Prostate gland (tissue), 2 donors: ENCODE results near the gene TMEM131.
"Not testable (repeated sequence)": the region's sequence is repeated elsewhere in the genome, so short reads cannot be mapped to it uniquely, and the experiment has no call there.

Experiments used
- CTCF ChIP-seq, 4 experiments: fragments of 200-600 bp in 2 of 4; fragments of 450-650 bp in 2 of 4; sonication (generic) in 2 of 4; IDR thresholded peaks; 1 replicate in 3 of 4; 2 replicates in 1 of 4; pipeline ENCODE4 v1.5.1; 2016 to 2019; ENCODE audit warnings: antibody characterized with exemption in 4 of 4, mild to moderate bottlenecking in 2 of 4, moderate library complexity in 2 of 4
- POLR2A ChIP-seq: fragments of 450-650 bp; IDR thresholded peaks from one replicate; pipeline ENCODE4 v1.6.1; 2016; ENCODE audit warnings: antibody characterized with exemption, mild to moderate bottlenecking
- POLR2AphosphoS5 ChIP-seq: sonication (generic); formaldehyde crosslinking; IDR thresholded peaks from one replicate; pipeline ENCODE4 v1.6.1; 2017; ENCODE audit warnings: antibody characterized with exemption

DNA sequence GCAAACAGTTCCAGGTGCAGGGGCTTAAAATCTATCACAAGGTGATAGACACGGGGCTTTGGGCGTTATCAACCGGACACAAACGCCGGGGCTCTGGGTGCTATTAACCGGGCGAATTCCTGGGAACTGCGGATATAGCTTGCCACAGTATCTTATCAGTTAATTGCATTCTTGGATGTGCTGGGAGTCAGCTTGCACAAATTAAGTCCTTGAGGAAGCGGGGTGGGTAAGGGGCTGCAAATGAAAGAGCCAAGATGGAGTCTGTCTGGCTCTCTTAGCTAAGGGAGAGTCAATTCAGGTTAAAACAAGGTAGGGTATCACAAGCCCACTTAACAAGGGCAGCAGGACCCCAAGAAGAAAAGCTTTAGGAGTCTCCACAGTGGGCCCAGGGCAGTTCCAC lies 283.6 kb downstream of the TMEM131 start:
- not testable (repeated sequence) for TF ChIP-seq POLR2AphosphoS5; CTCF (IDR thresholded peaks at IDR 0.05); POLR2A
